ENCODE data around the gene PARVA.

The PARVA gene

GRCh38 chr11:12433121-12433520 lies 55.8 kb downstream of the PARVA start:
- peak overlapping the region; percentile 84 for H3K27ac ChIP-seq
- no peak for TF ChIP-seq CTCF (IDR thresholded peaks at IDR 0.05; ENCODE audit: low read depth, low read length, missing control alignments)
- no peaks in the 10 kb centered on the region for H3K36me3 ChIP-seq (replicated peaks)
- H3K4me3 ChIP-seq (ENCODE audit: low read depth, low read length): no peak overlapping the region
- in situ Hi-C loops (cut with HindIII; ENCODE audit: low pct_ligation_motif_present, low sequenced_read_pairs): no loop called here
- no peak for DNase-seq
- H3K27me3 ChIP-seq (replicated peaks): no peaks in the 10 kb centered on the region

GRCh38 chr11:12433571-12434324 lies 56.4 kb downstream of the PARVA start:
- Histone ChIP-seq H3K4me3 (ENCODE audit: low read depth, low read length) (no peak overlapping the region), H3K27ac (peak overlapping the region; percentile 84), H3K36me3 (replicated peaks) (no peaks in the 10 kb centered on the region), H3K27me3 (replicated peaks) (no peaks in the 10 kb centered on the region)
- peak; percentile 55 for DNase-seq
- TF ChIP-seq CTCF (IDR thresholded peaks at IDR 0.05; ENCODE audit: low read depth, low read length, missing control alignments): no peak
- in situ Hi-C loops (cut with HindIII; ENCODE audit: low pct_ligation_motif_present, low sequenced_read_pairs): no loop called here

- no peak overlapping the region for H3K4me3 ChIP-seq (ENCODE audit: low read depth, low read length)
- no peaks in the 10 kb centered on the region for H3K36me3 ChIP-seq (replicated peaks)
- TF ChIP-seq CTCF (IDR thresholded peaks at IDR 0.05; ENCODE audit: low read depth, low read length, missing control alignments): no peak
- no peaks in the 10 kb centered on the region for H3K27me3 ChIP-seq (replicated peaks)
- peak overlapping the region; percentile 84 for H3K27ac ChIP-seq
- peak; percentile 21 for DNase-seq
- in situ Hi-C loops (cut with HindIII; ENCODE audit: low pct_ligation_motif_present, low sequenced_read_pairs): no loop called here
Observed at GRCh38 chr11:12434325-12434654, 56.9 kb downstream of the PARVA start.

GRCh38 chr11:12435264-12435663 lies 57.9 kb downstream of the PARVA start:
- in situ Hi-C loops (cut with HindIII; ENCODE audit: low pct_ligation_motif_present, low sequenced_read_pairs): no loop called here
- H3K4me3 ChIP-seq (ENCODE audit: low read depth, low read length): no peak overlapping the region

GRCh38 chr11:12436266-12436665 lies 58.9 kb downstream of the PARVA start:
- TF ChIP-seq CTCF (IDR thresholded peaks at IDR 0.05; ENCODE audit: low read depth, low read length, missing control alignments): no peak
- Histone ChIP-seq H3K36me3 (replicated peaks) (no peaks in the 10 kb centered on the region), H3K4me3 (ENCODE audit: low read depth, low read length) (no peak overlapping the region), H3K27me3 (replicated peaks) (no peaks in the 10 kb centered on the region), H3K27ac (no peak overlapping the region)
- no peak for DNase-seq
- in situ Hi-C loops (cut with HindIII; ENCODE audit: low pct_ligation_motif_present, low sequenced_read_pairs): no loop called here

More at GRCh38 chr11:12435264-12435663, 57.9 kb downstream of the PARVA start:
- no peak for DNase-seq
- Histone ChIP-seq H3K27ac (no peak overlapping the region), H3K27me3 (replicated peaks) (no peaks in the 10 kb centered on the region), H3K36me3 (replicated peaks) (no peaks in the 10 kb centered on the region)
- no peak for TF ChIP-seq CTCF (IDR thresholded peaks at IDR 0.05; ENCODE audit: low read depth, low read length, missing control alignments)

- Histone ChIP-seq H3K36me3 (replicated peaks) (no peaks in the 10 kb centered on the region), H3K4me3 (ENCODE audit: low read depth, low read length) (no peak overlapping the region), H3K27ac (no peak overlapping the region), H3K27me3 (replicated peaks) (no peaks in the 10 kb centered on the region)
- in situ Hi-C loops (cut with HindIII; ENCODE audit: low pct_ligation_motif_present, low sequenced_read_pairs): no loop called here
- TF ChIP-seq CTCF (IDR thresholded peaks at IDR 0.05; ENCODE audit: low read depth, low read length, missing control alignments): no peak
- no peak for DNase-seq
Observed at GRCh38 chr11:12438291-12438690, 60.9 kb downstream of the PARVA start.

Data from brain microvascular endothelial cell (primary cell).